GM18873 (cell line): ENCODE results near the gene UGDH.
"Not testable (repeated sequence)": the region's sequence is repeated elsewhere in the genome, so short reads cannot be mapped to it uniquely, and the experiment has no call there.

ENCODE experiments used
- ATAC-seq: cut with Tn5 transposase; IDR thresholded peaks from one replicate; pipeline ENCODE4 v1.9.1; 2021; ENCODE audit warnings: mild to moderate bottlenecking, moderate library complexity, moderate number of reproducible peaks; ENCODE audit not compliant: unreplicated experiment, low FRiP score

UGDH gene

GRCh38 chr4:39530682-39531081 lies 3.4 kb upstream of the UGDH start:
- ATAC-seq, result no peak

DNA sequence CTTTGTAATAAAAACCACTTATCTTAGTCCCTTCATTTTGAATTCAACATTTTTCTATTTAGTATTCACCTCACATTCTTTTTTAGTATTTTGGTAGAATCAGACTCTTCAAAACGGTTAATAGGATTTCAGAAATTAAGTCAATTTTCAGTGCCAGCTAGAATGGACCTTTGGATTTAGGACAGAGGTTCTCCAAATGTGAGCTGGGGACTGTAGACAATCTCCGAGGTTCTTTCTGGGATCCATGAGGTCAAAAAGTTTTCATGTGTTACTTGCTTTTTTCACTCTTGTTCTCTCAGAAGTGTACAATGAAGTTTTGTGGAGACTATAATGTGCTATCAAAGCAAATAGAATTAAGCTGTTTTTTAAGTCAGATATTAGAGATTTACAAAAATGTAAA lies 2.3 kb upstream of the UGDH start:
- ATAC-seq, result no peak

- ATAC-seq, result no peak
These were observed 824 bp upstream of the UGDH start for GRCh38 chr4:39528061-39528465.

DNA sequence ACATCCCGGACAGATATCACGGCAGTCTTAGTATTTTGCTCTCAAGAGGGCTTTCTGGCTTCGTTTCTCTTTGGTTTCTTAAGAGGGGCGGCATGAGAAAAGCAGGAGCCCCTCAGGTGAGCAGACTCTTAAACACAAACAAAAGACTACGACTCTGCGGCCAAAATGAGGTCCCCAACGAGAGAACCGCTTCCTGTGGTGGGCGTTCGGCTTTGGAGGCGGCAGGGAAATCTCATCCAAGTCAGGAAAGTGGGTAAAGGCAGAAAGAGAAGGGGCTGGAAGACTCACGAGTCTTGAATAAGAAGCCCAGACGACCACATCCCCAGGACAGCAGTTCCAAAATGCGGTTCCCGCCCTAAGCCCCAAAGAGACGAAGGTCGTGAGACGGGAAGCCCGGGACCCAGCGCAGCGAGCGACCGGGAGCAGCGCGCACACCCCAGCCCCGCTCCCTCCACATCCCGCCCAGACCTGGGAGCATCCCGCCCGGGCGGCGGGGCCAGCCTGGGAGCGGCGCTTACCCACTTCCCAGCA lies 409 bp downstream of the UGDH start:
- no peak for ATAC-seq

DNA sequence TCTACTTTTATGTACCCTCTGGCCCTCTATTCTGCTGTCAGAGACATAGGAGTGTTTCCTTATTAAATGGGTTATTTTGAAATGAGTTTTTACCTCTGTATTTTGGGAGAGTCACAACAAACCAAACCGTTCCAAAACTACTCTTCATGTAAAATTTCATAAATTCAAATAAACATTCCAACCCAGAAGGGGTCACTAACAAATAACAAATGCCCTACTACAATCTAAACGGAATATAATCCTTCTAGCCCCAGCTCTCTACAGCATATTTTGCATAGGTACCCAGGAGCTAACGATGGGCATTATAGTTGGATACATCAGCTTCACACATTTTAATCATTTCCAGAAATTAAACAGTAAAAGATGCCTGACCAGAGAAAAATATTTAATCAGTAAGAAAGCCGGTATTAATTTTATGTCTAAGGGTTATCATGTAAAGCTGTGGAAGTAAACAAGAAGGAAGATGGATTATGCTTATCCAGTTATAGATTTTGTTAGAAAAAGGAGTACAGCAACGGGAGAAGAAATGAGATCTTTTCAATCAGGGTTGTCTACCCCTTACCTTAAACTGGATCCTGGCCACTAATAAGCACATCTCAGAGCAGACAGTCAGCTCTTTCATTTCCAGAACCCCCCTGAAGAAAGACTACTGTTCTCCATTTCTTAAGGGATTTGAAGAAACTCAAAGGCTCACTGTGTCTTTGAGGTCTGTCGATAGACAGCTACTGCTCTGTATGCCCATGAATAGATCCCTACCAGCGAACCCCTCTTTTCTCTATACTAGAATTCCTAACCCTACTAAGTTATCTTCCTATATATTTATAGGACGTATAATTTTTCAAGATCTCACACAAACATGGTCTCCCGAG lies 1.2 kb downstream of the UGDH start:
- no peak for ATAC-seq

- no peak for ATAC-seq
These were observed 2.9 kb downstream of the UGDH start for GRCh38 chr4:39524161-39524957.

DNA sequence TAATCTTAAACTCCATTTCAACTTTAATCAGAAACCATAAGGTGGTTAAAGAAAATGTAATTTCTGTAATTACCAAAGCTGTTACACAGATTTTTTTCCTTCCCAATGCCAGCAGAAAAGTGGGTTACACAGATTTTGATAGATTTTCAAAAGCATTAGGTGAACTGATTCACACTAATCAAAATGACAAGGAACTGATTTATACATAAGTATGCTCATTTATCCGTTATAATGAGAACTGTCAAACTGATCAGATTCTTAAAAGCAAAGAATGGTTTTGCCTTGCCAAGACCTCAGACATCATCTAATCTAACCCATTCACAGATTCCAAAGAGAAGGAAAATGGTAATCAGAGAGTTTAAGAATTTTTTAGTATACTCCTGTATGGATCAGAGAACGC lies 5.2 kb downstream of the UGDH start:
- ATAC-seq, result no peak

DNA sequence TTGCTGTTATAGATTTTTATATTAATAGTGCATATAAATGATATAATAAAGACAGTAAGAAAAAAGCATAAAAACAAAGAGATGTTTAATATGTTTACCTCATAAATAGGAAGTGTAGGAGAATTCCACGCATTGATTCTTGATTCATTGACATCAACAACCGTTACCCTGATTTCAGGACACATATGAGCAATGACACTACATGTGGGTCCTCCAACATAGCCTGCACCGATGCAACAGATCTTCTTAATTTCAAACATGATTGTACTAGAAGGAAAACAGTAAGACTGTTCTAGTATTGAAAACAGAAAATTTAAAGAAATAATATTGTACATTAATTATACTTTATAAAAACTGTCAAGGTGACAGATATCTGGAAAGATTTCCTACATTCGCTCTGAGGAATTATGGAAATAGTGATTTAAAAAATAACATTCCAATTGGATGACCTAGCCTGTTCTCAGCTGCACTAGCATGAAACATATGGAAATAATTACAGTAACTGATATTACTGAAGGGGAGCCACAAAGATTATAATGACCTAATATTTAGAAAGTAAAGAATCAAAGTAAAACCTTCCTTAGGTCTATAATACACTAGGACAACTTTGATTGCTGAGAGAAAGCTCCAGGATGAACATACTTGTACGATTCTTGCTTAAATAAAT lies 5.9 kb downstream of the UGDH start:
- ATAC-seq, result no peak

GRCh38 chr4:39518484-39518883 lies 8.8 kb downstream of the UGDH start:
- no peak for ATAC-seq

DNA sequence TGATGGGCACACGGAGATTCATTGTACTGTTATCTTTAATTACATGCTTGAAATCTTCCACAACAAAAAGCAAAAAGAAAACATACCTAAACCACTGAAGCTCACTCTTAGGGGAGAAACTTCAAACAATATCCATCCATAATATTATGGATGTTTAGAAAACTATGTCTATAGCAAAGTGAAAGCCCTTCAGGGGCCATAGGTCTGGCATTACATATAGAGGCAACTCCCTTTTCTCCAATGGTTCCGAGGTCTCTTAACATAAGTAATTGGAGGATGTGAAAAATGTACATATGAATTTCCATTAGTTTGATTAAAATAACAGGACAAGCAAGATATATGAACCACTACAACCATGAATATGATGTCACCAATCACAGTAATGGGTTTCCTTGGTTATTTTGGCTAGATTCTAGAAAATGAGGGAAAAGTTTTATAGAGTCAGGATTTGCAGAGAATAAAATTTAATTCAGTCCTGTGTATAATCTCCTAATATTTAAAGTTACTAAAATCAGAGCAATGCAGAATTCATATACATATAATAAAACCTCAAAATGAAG lies 10.8 kb downstream of the UGDH start:
- no peak for ATAC-seq

GRCh38 chr4:39515669-39516401 lies 11.4 kb downstream of the UGDH start:
- ATAC-seq, result not testable (repeated sequence)

- ATAC-seq, result no peak
These were observed 12.3 kb downstream of the UGDH start for GRCh38 chr4:39514888-39515401.

DNA sequence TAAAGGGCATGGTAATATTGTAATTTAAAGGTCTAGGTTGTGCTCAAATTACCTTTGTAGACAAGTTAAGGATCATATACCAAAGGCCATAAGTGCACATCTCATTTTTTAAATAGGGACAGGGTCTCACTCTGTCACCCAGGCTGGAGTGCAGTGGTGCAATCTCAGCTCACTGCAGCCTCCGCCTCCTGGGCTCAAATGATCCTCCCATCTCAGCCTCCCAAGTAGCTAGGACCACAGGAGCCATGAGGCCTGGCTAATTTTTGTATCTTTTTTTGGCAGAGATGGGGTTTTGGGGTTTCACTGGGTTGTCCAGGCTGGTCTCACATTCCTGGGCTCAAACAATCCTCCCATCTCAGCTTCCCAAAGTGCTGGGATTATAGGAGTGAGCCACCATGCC lies 13.0 kb downstream of the UGDH start:
- ATAC-seq, result not testable (repeated sequence)

GRCh38 chr4:39510348-39510929 lies 16.8 kb downstream of the UGDH start:
- ATAC-seq, result no peak

- ATAC-seq, result no peak
These were observed 21.7 kb downstream of the UGDH start for GRCh38 chr4:39505581-39505980.

- ATAC-seq, result no peak
These were observed 22.7 kb downstream of the UGDH start for GRCh38 chr4:39504538-39504937.

DNA sequence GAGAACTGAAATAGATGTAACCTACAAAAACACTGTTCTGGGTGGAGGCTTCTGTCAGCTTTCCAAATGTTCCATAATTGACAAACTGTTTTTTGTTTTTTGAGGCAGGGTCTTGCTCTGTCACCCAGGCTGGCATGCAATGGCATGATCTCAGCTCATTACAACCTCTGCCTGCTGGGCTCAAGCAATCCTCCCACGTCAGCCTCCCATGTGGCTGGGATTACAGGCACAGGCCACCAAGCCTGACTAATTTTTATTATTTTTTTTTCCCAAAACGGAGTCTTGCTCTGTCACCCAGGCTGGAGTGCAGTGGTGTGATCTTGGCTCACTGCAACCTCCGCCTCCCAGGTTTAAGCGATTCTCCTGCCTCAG lies 24.6 kb downstream of the UGDH start:
- ATAC-seq, result not testable (repeated sequence)

- ATAC-seq, result no peak
These were observed 25.1 kb downstream of the UGDH start for GRCh38 chr4:39502019-39502663.

DNA sequence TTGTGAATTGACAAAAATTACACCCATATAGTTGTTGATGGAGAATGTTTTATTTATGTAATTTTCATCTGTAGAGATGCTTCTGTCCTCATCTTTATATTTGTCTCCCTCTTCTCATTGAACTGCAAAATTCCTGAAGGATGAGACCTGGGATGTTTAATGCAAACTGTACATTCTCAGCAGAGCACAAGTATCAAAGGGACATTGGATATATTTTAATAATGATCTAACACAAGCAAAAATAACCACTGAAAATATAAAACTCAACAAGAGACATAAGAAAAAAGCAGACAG lies 28.6 kb downstream of the UGDH start:
- no peak for ATAC-seq
